RWPE2 (cell line): ENCODE data around the gene SLC6A9.

ENCODE experiments used
- ATAC-seq: fragments of 200-7000 bp; cut with Tn5 transposase; 3 replicates; pipeline ENCODE4 v1.9.1; 2021; ENCODE audit warnings: low read depth
- DNase-seq: peaks from one replicate; pipeline ENCODE4 v3.0.0-alpha.2; 2020; ENCODE audit warnings: low spot score
- H3K27ac ChIP-seq: fragments of 450-650 bp; 2 replicates; pipeline ENCODE4 v1.5.1; 2017; ENCODE audit warnings: mild to moderate bottlenecking; ENCODE audit not compliant: poor library complexity, severe bottlenecking
- H3K27me3 ChIP-seq: fragments of 250-450 bp; sonication (Bioruptor Pico); 2 replicates; pipeline ENCODE4 v1.5.1; 2021; ENCODE audit warnings: mild to moderate bottlenecking, moderate library complexity; ENCODE audit not compliant: insufficient read depth, poor library complexity, severe bottlenecking
- H3K36me3 ChIP-seq: fragments of 250-450 bp; sonication (Bioruptor Pico); 2 replicates; pipeline ENCODE4 v1.5.1; 2020; ENCODE audit warnings: low read depth, mild to moderate bottlenecking, moderate library complexity
- H3K4me1 ChIP-seq: fragments of 250-450 bp; sonication (Bioruptor Pico); 2 replicates; pipeline ENCODE4 v1.5.1; 2021; ENCODE audit warnings: mild to moderate bottlenecking, moderate library complexity; ENCODE audit not compliant: insufficient read depth, poor library complexity, severe bottlenecking
- H3K4me3 ChIP-seq: fragments of 250-450 bp; sonication (Bioruptor Pico); 2 replicates; pipeline ENCODE4 v1.5.1; 2021; ENCODE audit warnings: mild to moderate bottlenecking, moderate library complexity; ENCODE audit not compliant: severe bottlenecking
- H3K9me3 ChIP-seq: fragments of 250-450 bp; sonication (Bioruptor Pico); 2 replicates; pipeline ENCODE4 v1.5.1; 2021; ENCODE audit warnings: mild to moderate bottlenecking, moderate library complexity; ENCODE audit not compliant: severe bottlenecking
- CTCF ChIP-seq: fragments of 450-650 bp; IDR thresholded peaks from one replicate; pipeline ENCODE4 v1.5.1; 2017; ENCODE audit warnings: mild to moderate bottlenecking, moderate library complexity; ENCODE audit not compliant: poor library complexity, severe bottlenecking

The SLC6A9 gene

DNA sequence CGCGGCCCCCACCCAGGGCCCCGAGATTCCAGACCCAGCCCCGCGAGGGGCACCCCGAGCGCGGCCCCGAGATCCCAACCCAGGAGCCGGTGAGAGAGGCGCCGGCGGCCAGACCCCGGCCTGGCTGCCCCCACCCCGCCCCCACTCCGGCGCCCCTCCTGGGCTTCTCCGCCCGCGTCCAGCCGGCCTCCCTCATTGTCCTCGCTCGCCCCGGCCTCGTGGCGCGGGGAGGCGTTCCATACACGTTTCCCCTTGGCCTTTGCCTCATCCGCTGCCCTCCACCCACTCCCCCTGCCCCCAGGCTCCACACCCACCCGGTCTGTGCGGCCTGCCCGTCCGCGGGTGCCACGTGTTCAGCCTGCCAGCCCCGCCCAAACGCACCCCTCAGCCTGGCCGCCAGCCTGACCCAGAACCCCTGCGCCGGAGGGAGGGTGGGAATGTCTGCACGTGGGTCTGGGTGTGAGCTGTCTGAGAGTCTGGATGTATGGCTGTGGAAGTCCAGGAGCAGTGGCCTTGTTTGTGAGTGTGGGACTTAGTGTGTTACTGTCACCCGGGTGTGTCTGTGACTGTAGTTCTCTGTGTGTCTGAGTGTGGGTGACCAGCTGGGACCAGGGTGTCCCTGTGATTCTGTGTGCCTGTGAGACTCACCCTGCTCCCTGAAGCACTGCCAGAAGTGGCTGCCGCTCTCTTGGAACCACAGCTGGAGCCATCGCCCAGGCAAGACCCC, 51.6 kb downstream of the SLC6A9 start:
- H3K4me3 ChIP-seq: peak overlapping the region; percentile 66
- H3K36me3 ChIP-seq: peaks cover 47% of the 10 kb centered on the region
- TF ChIP-seq CTCF: no peak
- DNase-seq (peak; percentile 84), ATAC-seq (peak; percentile 37)
- H3K27ac ChIP-seq: peak overlapping the region; percentile 91
- no peaks in the 10 kb centered on the region for H3K9me3 ChIP-seq
- no peaks in the 10 kb centered on the region for H3K27me3 ChIP-seq
- peaks cover 10% of the 10 kb centered on the region for H3K4me1 ChIP-seq

DNA sequence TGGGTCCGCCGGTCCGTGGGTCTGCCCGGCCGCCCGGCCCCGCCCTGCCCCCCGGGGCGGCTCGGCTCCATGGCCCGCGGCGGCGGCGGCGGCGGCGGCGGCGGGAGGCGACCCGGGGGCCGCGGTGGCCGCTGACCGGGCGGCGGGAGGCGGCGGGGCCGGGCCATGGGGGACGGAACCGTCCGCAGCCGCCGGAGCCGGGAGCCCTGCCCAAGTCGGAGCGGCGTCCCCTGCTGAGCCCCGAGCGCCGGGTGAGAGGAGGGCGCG, 52.1 kb downstream of the SLC6A9 start:
- TF ChIP-seq CTCF: no peak
- peaks cover 10% of the 10 kb centered on the region for H3K4me1 ChIP-seq
- DNase-seq (no peak), ATAC-seq (no peak)
- H3K9me3 ChIP-seq: no peaks in the 10 kb centered on the region
- H3K27ac ChIP-seq: peak overlapping the region; percentile 91
- H3K36me3 ChIP-seq: peaks cover 44% of the 10 kb centered on the region
- no peaks in the 10 kb centered on the region for H3K27me3 ChIP-seq
- peak overlapping the region; percentile 66 for H3K4me3 ChIP-seq

GRCh38 chr1:43978551-43979260, 52.6 kb downstream of the SLC6A9 start, which contains the start of gene B4GALT2:
Gene B4GALT2 (plus strand): TSS chr1:43979210. CDS start chr1:43981161, 1,951 bp downstream.
- H3K36me3 ChIP-seq: peaks cover 40% of the 10 kb centered on the region
- ATAC-seq (no peak), DNase-seq (no peak)
- no peak for TF ChIP-seq CTCF
- no peaks in the 10 kb centered on the region for H3K27me3 ChIP-seq
- peak within 1 kb of the TSS; percentile 91 for H3K27ac ChIP-seq
- peaks cover 10% of the 10 kb centered on the region for H3K4me1 ChIP-seq
- H3K4me3 ChIP-seq: peak within 1 kb of the TSS; percentile 66
- H3K9me3 ChIP-seq: no peaks in the 10 kb centered on the region

GRCh38 chr1:43978264-43978550, 53.1 kb downstream of the SLC6A9 start:
- H3K27ac ChIP-seq: peak overlapping the region; percentile 91
- ATAC-seq: no peak

More at GRCh38 chr1:43978264-43978550, 53.1 kb downstream of the SLC6A9 start:
- DNase-seq: no peak
- TF ChIP-seq CTCF: no peak
- no peaks in the 10 kb centered on the region for H3K27me3 ChIP-seq
- H3K4me3 ChIP-seq: no peak overlapping the region
- peaks cover 10% of the 10 kb centered on the region for H3K4me1 ChIP-seq
- H3K9me3 ChIP-seq: no peaks in the 10 kb centered on the region
- peaks cover 38% of the 10 kb centered on the region for H3K36me3 ChIP-seq
